ENCODE measurements around the gene NOS2.

- TF ChIP-seq POLR2A (IDR thresholded peaks at IDR 0.05; ENCODE audit: low read depth, low read length) (no peak), POLR2AphosphoS5 (IDR thresholded peaks at IDR 0.05; ENCODE audit: low read depth, low read length) (no peak), TAF1 (IDR thresholded peaks at IDR 0.05; ENCODE audit: low read depth, low read length) (no peak)
Measured at GRCh38 chr17:27780828-27781404, 19.4 kb downstream of the NOS2 start.
